ENCODE measurements around the gene LCN9. TPM values are rescaled to one million over a fixed set of nuclear protein-coding genes. Genes with fewer than 3 reads are reported as not detected.

The LCN9 gene
- total and polyA plus RNA-seq, 7 experiments from 2014 or later: not detected

- H3K9me3 Mint-ChIP-seq: no peaks in the 10 kb centered on the region
- H3K36me3 Mint-ChIP-seq: no peaks in the 10 kb centered on the region
- H3K4me1 ChIP-seq (ENCODE audit: control insufficient read depth in 2 of 2, insufficient read depth in 2 of 2, low read length in 2 of 2): no peaks in the 10 kb centered on the region
- DNase-seq (no peak), ATAC-seq (no peak)
- intact Hi-C loops (cut with micrococcal nuclease): no loop called here
- H3K36me3 ChIP-seq (ENCODE audit: control insufficient read depth in 2 of 3, insufficient read depth in 3 of 3, low read length in 3 of 3): no peaks in the 10 kb centered on the region
- H3K27ac Mint-ChIP-seq: no peak overlapping the region
- no peak overlapping the region for H3K27ac ChIP-seq (ENCODE audit: low read depth, low read length)
- no peak overlapping the region for H3K4me3 ChIP-seq (ENCODE audit: low read length)
- H3K4me3 Mint-ChIP-seq: no peak overlapping the region
- H3K4me1 Mint-ChIP-seq: no peaks in the 10 kb centered on the region
- peaks cover 0 to 13% (median 5%) of the 10 kb centered on the region in 5 donors for H3K27me3 Mint-ChIP-seq
- H3K27me3 ChIP-seq (ENCODE audit: control insufficient read depth in 2 of 2, insufficient read depth in 2 of 2, low read length in 2 of 2): no peaks in the 10 kb centered on the region
- CTCF ChIA-PET: no interaction called here
- H3K9me3 ChIP-seq (ENCODE audit: control insufficient read depth in 2 of 3, low read length in 3 of 3): no peaks in the 10 kb centered on the region
- POLR2A ChIA-PET: no interaction called here
Measured at GRCh38 chr9:135659252-135659651, 3.9 kb upstream of the LCN9 start.

DNA sequence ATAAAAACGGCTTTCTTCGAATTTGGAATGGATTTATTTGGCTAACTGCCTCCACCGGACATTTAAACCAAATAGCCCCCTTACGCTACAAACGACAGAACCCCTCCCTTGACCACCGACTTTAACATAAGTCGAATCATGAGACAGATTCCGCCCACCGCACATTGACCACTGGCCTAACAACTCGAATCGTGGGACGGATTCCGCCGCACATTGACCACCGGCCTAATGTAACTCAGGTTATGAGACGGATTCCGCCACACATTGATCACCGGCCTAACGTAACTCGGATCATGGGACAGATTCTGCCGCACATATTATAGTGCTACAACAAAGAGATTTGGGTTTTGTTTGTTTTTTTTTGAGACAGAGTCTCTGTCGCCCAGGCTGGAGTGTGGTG lies 2.7 kb upstream of the LCN9 start:
- DNase-seq (no peak), ATAC-seq (no peak)
- ChIA-PET CTCF (no interaction called here), POLR2A (no interaction called here)
- Histone ChIP-seq H3K4me3 (ENCODE audit: low read length) (no peak overlapping the region), H3K36me3 (ENCODE audit: control insufficient read depth in 2 of 3, insufficient read depth in 3 of 3, low read length in 3 of 3) (no peaks in the 10 kb centered on the region), H3K4me1 (ENCODE audit: control insufficient read depth in 2 of 2, insufficient read depth in 2 of 2, low read length in 2 of 2) (no peaks in the 10 kb centered on the region), H3K9me3 (ENCODE audit: control insufficient read depth in 2 of 3, low read length in 3 of 3) (no peaks in the 10 kb centered on the region), H3K27ac (ENCODE audit: low read depth, low read length) (no peak overlapping the region), H3K27me3 (ENCODE audit: control insufficient read depth in 2 of 2, insufficient read depth in 2 of 2, low read length in 2 of 2) (no peaks in the 10 kb centered on the region)
- Mint-ChIP-seq H3K4me1 (no peaks in the 10 kb centered on the region), H3K9me3 (no peaks in the 10 kb centered on the region), H3K4me3 (no peak overlapping the region), H3K27ac (no peak overlapping the region), H3K36me3 (no peaks in the 10 kb centered on the region), H3K27me3 (peaks cover 0 to 10% (median 0%) of the 10 kb centered on the region in 5 donors)
- intact Hi-C loops (cut with micrococcal nuclease): no loop called here

GRCh38 chr9:135661816-135662560 lies 1.1 kb upstream of the LCN9 start:
- Mint-ChIP-seq H3K36me3 (no peaks in the 10 kb centered on the region), H3K27ac (no peak overlapping the region), H3K4me3 (no peak overlapping the region), H3K9me3 (no peaks in the 10 kb centered on the region), H3K27me3 (peaks cover 0 to 5% (median 0%) of the 10 kb centered on the region in 5 donors), H3K4me1 (no peaks in the 10 kb centered on the region)
- Histone ChIP-seq H3K4me1 (ENCODE audit: control insufficient read depth in 2 of 2, insufficient read depth in 2 of 2, low read length in 2 of 2) (no peaks in the 10 kb centered on the region), H3K36me3 (ENCODE audit: control insufficient read depth in 2 of 3, insufficient read depth in 3 of 3, low read length in 3 of 3) (no peaks in the 10 kb centered on the region), H3K27ac (ENCODE audit: low read depth, low read length) (no peak overlapping the region), H3K9me3 (ENCODE audit: control insufficient read depth in 2 of 3, low read length in 3 of 3) (no peaks in the 10 kb centered on the region), H3K4me3 (ENCODE audit: low read length) (no peak overlapping the region), H3K27me3 (ENCODE audit: control insufficient read depth in 2 of 2, insufficient read depth in 2 of 2, low read length in 2 of 2) (no peaks in the 10 kb centered on the region)
- POLR2A ChIA-PET: no interaction called here
- no peak for DNase-seq
- intact Hi-C loops (cut with micrococcal nuclease): no loop called here
- no peak for ATAC-seq
- CTCF ChIA-PET: no interaction called here

DNA sequence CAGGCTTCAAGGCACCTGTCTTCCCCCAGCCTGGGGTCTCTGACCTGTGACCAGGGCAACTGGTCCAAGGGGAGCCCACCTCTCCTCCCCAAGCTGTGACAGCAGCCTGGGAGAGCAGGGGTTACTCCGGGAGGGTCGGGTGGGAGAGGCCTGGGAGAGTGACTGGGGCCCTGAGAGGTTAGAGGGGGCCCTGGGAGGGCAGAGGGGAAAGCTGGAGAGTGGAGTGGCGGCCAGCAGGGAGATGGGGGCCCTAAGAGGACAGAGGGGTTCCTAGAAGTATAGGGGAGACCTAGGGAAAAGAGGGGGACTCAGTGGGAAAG lies 302 bp downstream of the LCN9 start:
- ATAC-seq (no peak), DNase-seq (no peak)
- H3K4me3 ChIP-seq (ENCODE audit: low read length): no peak overlapping the region
- H3K36me3 Mint-ChIP-seq: no peaks in the 10 kb centered on the region
- H3K27ac Mint-ChIP-seq: no peak overlapping the region
- ChIA-PET CTCF (no interaction called here), POLR2A (no interaction called here)
- no peaks in the 10 kb centered on the region for H3K4me1 Mint-ChIP-seq
- H3K9me3 ChIP-seq (ENCODE audit: control insufficient read depth in 2 of 3, low read length in 3 of 3): no peaks in the 10 kb centered on the region
- H3K27me3 ChIP-seq (ENCODE audit: control insufficient read depth in 2 of 2, insufficient read depth in 2 of 2, low read length in 2 of 2): no peaks in the 10 kb centered on the region
- H3K4me1 ChIP-seq (ENCODE audit: control insufficient read depth in 2 of 2, insufficient read depth in 2 of 2, low read length in 2 of 2): no peaks in the 10 kb centered on the region
- no peak overlapping the region for H3K4me3 Mint-ChIP-seq
- no peak overlapping the region for H3K27ac ChIP-seq (ENCODE audit: low read depth, low read length)
- intact Hi-C loops (cut with micrococcal nuclease): no loop called here
- H3K9me3 Mint-ChIP-seq: no peaks in the 10 kb centered on the region
- H3K36me3 ChIP-seq (ENCODE audit: control insufficient read depth in 2 of 3, insufficient read depth in 3 of 3, low read length in 3 of 3): no peaks in the 10 kb centered on the region
- H3K27me3 Mint-ChIP-seq: no peaks in the 10 kb centered on the region

GRCh38 chr9:135663857-135664256 lies 748 bp downstream of the LCN9 start:
- no peak overlapping the region for H3K4me3 ChIP-seq (ENCODE audit: low read length)

GRCh38 chr9:135664266-135664665 lies 1.2 kb downstream of the LCN9 start:
- H3K27ac Mint-ChIP-seq: no peak overlapping the region
- H3K9me3 ChIP-seq (ENCODE audit: control insufficient read depth in 2 of 3, low read length in 3 of 3): no peaks in the 10 kb centered on the region
- no peaks in the 10 kb centered on the region for H3K27me3 ChIP-seq (ENCODE audit: control insufficient read depth in 2 of 2, insufficient read depth in 2 of 2, low read length in 2 of 2)
- no peaks in the 10 kb centered on the region for H3K4me1 ChIP-seq (ENCODE audit: control insufficient read depth in 2 of 2, insufficient read depth in 2 of 2, low read length in 2 of 2)
- POLR2A ChIA-PET: no interaction called here
- H3K4me3 ChIP-seq (ENCODE audit: low read length): no peak overlapping the region
- no peak overlapping the region for H3K27ac ChIP-seq (ENCODE audit: low read depth, low read length)
- DNase-seq (no peak), ATAC-seq (no peak)
- no peaks in the 10 kb centered on the region for H3K36me3 ChIP-seq (ENCODE audit: control insufficient read depth in 2 of 3, insufficient read depth in 3 of 3, low read length in 3 of 3)
- no peaks in the 10 kb centered on the region for H3K4me1 Mint-ChIP-seq
- CTCF ChIA-PET: no interaction called here
- intact Hi-C loops (cut with micrococcal nuclease): no loop called here
- H3K36me3 Mint-ChIP-seq: no peaks in the 10 kb centered on the region
- peaks cover 0 to 4% (median 0%) of the 10 kb centered on the region in 5 donors for H3K27me3 Mint-ChIP-seq
- H3K9me3 Mint-ChIP-seq: peaks cover 0 to 5% (median 0%) of the 10 kb centered on the region in 11 donors
- no peak overlapping the region for H3K4me3 Mint-ChIP-seq

More at GRCh38 chr9:135663857-135664256, 748 bp downstream of the LCN9 start:
- ATAC-seq (no peak), DNase-seq (no peak)
- H3K27me3 ChIP-seq (ENCODE audit: control insufficient read depth in 2 of 2, insufficient read depth in 2 of 2, low read length in 2 of 2): no peaks in the 10 kb centered on the region
- Mint-ChIP-seq H3K27me3 (no peaks in the 10 kb centered on the region), H3K36me3 (no peaks in the 10 kb centered on the region), H3K27ac (no peak overlapping the region), H3K4me1 (no peaks in the 10 kb centered on the region), H3K9me3 (peaks cover 0 to 3% (median 0%) of the 10 kb centered on the region in 11 donors), H3K4me3 (no peak overlapping the region)
- H3K27ac ChIP-seq (ENCODE audit: low read depth, low read length): no peak overlapping the region
- ChIA-PET CTCF (no interaction called here), POLR2A (no interaction called here)
- no peaks in the 10 kb centered on the region for H3K36me3 ChIP-seq (ENCODE audit: control insufficient read depth in 2 of 3, insufficient read depth in 3 of 3, low read length in 3 of 3)
- intact Hi-C loops (cut with micrococcal nuclease): no loop called here
- H3K9me3 ChIP-seq (ENCODE audit: control insufficient read depth in 2 of 3, low read length in 3 of 3): no peaks in the 10 kb centered on the region
- H3K4me1 ChIP-seq (ENCODE audit: control insufficient read depth in 2 of 2, insufficient read depth in 2 of 2, low read length in 2 of 2): no peaks in the 10 kb centered on the region
